GM19099 (cell line): ENCODE data around the gene NDUFAF2.

Experiments
- POLR2A ChIP-seq: IDR thresholded peaks from 3 replicates; pipeline ENCODE4 v1.6.1; 2011; ENCODE audit warnings: low read depth; ENCODE audit not compliant: insufficient read length; ENCODE audit errors: extremely low read depth

NDUFAF2 gene, protein sequence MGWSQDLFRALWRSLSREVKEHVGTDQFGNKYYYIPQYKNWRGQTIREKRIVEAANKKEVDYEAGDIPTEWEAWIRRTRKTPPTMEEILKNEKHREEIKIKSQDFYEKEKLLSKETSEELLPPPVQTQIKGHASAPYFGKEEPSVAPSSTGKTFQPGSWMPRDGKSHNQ

DNA sequence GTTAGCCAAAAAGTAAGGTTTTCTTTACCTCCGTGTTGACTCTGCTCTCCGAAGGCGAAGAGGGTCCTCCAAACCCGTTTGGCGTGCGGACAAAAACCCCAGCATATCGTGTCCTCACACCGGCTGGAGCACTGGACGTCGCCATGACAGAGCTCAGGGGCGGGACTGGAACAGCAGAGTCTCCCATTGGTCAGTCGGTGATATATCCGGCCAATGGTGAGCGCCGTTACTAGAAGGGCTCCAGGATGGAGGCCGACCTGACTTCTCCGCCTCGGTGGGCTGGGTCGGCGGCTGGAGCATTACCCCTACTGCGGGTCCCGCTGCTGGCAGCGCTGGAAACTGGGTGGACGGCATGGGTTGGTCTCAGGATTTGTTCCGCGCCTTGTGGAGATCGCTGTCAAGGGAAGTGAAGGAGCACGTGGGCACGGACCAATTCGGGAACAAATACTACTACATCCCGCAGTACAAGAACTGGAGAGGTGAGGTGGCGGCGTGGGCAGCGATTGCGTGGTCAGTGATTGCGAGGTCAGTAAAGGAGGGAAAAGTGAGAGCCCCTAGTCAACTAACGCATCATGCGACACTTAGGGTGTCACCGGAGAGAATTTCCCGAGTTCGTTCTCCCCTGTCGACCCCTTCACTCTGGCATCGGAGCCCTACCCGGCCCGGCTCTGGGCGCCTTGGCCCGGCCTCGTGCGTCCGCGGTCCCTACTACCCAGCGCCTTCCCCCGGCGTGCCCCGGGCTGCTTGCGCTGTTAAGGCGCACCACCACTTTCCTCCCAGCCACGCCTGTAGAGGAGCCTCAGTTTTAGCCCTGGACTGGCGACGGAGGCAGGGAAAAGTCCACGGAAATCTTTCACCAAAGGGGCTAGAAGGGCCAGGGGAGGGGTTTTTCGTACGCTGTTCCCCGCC is at the start of gene NDUFAF2, which contains the start of gene ERCC8:
TSS of gene NDUFAF2 (plus strand) at position 302 of the 909 bp plus-strand sequence. CDS start at position 353, 51 bp downstream.
TSS of gene ERCC8 (minus strand) at position 167 of the 909 bp plus-strand sequence. CDS start at position 105, 62 bp downstream.
- TF ChIP-seq POLR2A, result peak; percentile 68

DNA sequence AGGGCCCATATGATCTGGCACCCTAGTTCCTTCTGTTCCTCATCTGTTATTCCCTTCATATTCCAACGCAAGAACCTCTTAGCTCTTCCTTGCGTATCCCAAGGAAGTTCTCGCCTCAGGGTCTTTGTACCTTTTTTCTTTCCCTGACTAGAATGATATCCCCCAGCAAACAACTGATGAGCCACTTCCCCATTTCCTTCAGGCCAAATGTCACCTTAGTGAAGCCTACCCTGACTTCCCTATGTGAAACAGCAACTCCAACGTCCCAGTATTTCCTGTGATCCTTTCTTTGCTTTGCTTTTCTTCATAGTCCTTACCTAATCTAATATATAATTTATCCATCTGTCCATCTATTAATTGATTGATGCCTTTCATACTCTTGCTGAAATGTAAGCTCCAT is 48.0 kb upstream of the NDUFAF2 start:
- no peak for TF ChIP-seq POLR2A

DNA sequence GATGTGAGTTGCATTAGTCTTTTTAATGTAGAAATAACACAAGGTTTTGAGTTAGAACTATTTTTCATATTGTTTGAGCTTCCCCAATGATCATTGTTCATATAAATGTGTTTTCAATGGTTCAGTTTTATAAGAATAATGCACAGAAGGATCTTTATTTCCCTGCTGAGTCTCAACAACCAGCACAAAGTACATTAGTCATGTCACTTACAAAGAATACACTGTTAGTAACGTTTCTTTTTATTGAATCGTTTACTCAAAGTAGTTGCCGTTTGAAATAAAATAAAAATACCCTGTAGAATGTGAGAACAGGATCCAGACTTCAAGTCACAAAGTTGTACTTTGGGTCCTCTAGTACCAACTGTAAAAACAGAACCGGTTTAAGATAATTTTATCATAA is 41.6 kb upstream of the NDUFAF2 start:
- no peak for TF ChIP-seq POLR2A

DNA sequence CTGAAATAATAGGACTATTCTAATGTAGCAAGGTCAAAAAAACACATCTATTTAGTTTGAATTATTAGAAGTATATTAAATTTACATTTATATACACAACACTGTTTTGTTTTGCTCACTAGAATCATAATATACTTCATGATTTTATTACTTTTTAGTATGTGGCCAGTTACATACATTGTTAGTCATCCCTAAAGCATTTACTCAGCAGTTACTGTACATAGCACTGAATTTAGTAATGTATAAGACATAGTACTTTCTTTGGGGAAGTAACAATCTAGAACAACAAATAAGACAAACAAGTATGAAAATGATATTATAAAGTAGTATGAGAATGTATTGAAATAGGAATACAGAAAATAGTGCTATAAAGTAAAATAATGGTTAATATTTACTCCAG is 28.4 kb upstream of the NDUFAF2 start:
- TF ChIP-seq POLR2A, result no peak

DNA sequence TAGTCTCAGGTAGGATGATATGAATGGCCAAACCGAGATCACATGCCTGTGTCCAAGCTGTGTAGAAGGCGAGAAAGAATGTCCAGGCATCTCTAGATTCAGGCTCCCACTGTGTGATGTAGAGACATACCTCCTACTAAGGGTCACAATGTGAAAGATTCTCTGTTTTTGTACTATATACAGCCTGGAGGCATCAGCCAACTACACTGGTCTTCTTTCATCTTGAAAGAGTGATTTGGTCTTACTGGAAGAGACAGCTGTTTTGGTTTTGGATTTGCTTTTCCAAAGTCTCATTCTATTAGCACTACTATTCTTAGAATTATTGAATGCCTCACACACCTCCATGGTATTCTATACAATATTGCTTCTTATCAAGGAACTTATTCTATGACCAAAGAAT is 26.5 kb upstream of the NDUFAF2 start:
- no peak for TF ChIP-seq POLR2A

DNA sequence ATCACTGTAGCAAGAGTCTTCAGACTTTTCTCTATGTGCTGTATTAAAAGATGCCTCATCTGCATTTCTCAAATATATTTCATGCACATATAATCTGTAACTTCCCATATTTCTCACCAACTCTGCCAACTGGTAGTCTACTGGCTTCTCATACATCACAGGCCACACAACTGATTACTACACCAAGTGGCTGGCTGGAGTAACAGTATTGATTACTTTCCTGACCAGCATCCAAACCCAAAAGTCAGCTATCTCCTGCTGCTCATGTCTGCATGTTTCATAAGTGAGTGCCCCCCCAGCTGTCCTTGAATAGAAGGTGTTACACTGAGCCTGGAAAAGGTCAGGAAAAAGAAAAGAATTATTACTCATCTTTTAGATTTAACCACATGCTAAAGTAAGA is 17.6 kb upstream of the NDUFAF2 start:
- TF ChIP-seq POLR2A, result no peak

DNA sequence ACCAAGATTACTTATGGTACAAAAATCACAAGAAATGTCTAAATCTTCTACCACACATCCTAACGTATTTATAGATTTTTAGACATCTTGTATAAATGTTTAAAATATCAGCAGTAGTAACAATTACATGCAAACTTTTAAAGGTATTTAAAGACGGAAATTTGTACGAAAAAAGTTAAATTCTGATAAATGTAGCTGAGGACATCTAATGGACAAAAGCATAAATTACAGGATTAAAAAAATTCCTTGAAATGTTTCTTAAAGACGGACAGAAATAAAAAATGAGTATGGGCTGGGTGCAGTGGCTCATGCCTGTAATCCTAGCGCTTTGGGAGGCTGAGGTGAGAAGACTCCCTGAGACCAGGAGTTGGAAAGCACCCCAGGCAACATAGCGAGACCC is 16.0 kb upstream of the NDUFAF2 start:
- no peak for TF ChIP-seq POLR2A

DNA sequence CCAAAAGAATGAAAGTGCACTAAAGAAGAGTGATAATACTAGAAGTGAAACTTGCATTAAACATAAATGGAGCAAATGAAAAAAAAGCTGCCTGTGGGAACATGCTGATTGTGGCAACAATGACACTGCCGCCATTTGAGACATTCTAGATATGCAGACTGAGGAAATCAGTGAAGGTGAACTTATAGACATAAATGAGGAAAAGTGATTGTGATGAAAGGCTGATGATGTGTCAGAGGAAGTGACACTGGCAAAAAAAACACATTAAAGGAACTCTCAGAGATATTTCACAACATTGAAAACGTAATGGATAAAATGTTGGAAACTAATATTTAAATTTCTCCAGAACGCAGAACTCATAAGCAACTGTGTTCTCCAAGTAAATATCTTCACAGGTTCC is 1.4 kb upstream of the NDUFAF2 start:
- no peak for TF ChIP-seq POLR2A

DNA sequence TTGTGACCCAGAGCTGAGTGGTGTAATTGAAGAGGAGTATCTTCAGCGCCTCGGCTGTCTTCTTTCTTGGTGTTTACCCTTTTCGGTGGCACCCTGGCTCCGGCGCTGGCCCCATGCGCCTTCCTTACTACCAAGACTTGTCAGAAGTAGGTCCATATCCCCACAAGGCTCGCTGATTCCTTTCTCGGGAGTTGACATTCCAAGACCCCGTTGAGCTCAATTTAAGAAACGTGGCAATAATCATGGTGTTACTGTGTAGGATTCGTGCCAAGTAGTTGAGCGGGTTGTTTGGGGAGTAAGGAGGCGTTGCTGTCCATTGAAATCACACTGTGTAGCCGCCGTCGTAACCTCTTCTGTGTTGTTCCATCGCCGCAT is 795 bp downstream of the NDUFAF2 start:
- no peak for TF ChIP-seq POLR2A

DNA sequence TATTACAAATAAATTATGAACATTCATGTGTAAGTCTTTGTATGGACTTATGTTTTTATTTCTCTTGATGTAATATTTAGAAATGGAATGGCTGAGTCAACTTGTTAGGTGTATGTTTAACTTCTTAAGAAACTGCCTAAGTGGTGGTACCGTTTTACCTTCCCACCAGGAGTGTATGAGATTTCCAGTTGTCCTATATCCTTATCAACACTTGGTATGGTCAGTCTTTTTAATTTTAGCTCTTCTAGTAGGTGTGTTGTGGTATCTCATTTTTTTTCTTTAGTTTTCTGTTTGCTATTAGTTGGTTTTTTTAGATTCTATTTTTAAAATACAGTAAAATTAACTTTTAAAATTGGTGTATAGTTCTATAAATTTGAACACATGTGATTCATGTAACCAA is 3.7 kb downstream of the NDUFAF2 start:
- TF ChIP-seq POLR2A, result no peak

DNA sequence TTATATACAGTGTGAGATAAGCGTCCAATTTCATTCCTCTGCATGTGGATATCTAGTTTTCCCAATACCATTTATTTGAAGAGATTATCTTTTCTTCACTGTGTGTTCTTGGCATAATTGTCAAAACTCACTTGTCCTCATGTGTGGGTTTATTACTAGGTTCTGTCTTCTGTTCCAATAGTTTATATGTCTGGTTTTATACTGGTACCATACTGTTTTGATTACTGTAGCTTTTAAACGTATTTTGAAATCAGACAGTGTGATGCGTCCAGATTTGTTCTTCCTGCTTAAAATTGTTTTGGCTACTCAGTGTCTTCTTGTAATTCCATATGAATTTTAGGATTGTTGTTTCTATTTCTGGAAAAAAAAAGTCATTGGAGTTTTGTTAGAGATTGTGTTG is 10.2 kb downstream of the NDUFAF2 start:
- no peak for TF ChIP-seq POLR2A

DNA sequence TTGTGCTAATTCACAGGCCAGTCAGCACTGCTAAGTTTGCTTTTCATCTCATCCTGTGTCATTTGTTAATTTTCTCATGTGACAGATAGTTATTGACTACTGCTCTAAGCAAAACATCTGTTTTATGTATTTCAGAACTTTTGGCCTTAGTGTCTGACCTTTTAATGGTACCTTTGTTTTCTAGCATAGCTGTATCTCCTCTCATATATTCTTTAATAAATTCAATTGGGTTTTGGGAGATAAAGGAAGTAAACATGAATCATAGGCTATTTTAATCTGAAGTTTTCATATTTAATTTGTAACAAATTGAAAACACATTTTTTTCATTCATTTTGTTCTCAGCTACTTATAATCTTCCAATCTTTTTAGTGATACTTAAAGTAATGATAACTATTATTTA is 13.1 kb downstream of the NDUFAF2 start:
- TF ChIP-seq POLR2A, result no peak

DNA sequence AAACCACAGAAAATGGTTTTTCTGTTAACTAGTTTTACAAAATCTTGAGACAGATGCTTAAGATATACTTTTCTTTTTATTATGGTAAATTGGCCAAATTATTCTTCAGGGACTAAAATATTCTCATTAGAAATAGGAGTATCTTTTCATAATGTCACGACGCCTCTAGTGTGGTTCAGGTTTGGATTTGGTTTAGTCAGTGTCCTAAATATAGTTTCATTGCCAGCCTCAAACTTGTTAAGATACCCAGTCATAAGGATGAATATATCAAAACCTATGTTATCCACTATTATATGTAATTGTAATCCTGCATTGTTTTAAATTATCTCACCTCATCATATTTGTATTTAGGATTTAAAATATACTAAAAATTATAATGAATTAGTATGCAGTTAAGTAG is 13.7 kb downstream of the NDUFAF2 start:
- no peak for TF ChIP-seq POLR2A

DNA sequence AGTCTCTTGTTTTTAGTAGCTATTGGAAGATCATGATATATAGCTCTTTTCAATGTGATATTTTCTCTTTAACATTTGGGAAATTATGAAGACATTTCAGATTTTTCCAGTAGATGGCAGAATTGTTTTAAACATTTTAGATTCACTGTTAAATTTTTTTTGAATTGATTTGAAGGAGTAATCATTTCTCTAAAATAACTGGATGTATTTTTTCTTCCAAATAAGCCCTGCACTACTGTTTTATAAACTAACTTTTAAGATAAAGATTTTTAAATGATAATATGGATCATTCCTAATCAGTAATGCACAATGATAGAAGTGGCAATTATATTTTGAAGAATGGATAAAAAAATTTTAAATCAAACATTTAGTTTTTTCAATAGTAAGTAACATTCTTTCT is 14.2 kb downstream of the NDUFAF2 start:
- no peak for TF ChIP-seq POLR2A

DNA sequence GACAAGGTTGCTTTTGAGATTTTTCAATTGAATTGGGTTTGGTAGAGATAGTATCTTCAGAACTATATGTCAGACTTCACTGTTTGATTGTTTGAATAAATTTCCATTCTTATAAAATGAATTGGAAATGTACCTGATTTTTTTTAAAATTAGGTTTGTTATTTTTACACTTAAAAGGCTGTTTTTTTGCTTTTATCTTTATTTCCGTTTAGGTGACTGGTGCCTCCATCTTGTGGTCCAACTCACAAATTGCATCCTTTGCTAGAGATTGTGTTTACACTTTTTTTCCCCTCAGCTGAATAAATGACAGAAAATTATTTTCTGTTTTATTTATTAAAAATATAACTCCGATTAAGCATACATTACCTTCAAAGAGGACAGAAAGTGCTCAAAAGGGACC is 15.6 kb downstream of the NDUFAF2 start:
- no peak for TF ChIP-seq POLR2A

DNA sequence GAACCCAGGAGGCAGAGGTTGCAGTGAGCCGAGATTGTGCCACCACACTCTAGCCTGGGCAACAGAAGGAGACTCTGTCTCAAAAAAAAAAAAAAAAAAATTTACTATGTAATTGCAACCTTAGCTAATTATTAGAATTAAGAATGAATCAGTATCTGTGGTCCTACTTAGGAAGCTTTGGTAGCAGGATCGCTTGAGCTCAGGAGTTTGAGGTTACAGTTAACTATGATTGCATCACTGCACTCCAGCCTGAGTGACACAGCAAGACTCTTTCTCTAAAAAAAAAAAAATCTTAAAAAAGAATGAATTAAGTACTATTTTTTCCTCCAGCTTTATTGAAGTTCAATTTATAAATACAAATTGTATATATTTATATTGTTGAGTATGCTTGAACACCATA is 16.7 kb downstream of the NDUFAF2 start:
- TF ChIP-seq POLR2A, result no peak
